Loucy (cell line): ENCODE measurements around the gene FMN2.

ENCODE experiments used
- H2AFZ ChIP-seq: fragments of 200-600 bp; sonication (generic); 2 replicates; pipeline ENCODE4 v1.6.0; 2016; ENCODE audit warnings: antibody characterized with exemption, mild to moderate bottlenecking, low read length, moderate library complexity
- H3F3A ChIP-seq: fragments of 200-600 bp; 2 replicates; pipeline ENCODE4 v1.6.0; 2016; ENCODE audit warnings: antibody characterized with exemption, low read depth, mild to moderate bottlenecking
- H3K27me3 ChIP-seq: fragments of 200-600 bp; sonication (generic); 2 replicates; pipeline ENCODE4 v1.6.1; 2014; ENCODE audit warnings: low read length, mild to moderate bottlenecking; ENCODE audit not compliant: insufficient read depth, poor library complexity, severe bottlenecking
- H3K36me3 ChIP-seq: fragments of 200-600 bp; sonication (generic); 2 replicates; pipeline ENCODE4 v1.6.1; 2016; ENCODE audit warnings: low read length; ENCODE audit not compliant: insufficient read depth
- H3K4me1 ChIP-seq: fragments of 200-600 bp; sonication (generic); 2 replicates; pipeline ENCODE4 v1.5.1; 2014; ENCODE audit warnings: low read length, mild to moderate bottlenecking; ENCODE audit not compliant: insufficient read depth, poor library complexity, severe bottlenecking
- H3K4me2 ChIP-seq: fragments of 200-600 bp; sonication (generic); 2 replicates; pipeline ENCODE4 v1.6.0; 2014; ENCODE audit warnings: antibody characterized with exemption, low read length, low read depth, mild to moderate bottlenecking; ENCODE audit not compliant: poor library complexity, severe bottlenecking
- H3K4me3 ChIP-seq: fragments of 200-600 bp; sonication (generic); 2 replicates; pipeline ENCODE4 v1.5.1; 2014; ENCODE audit warnings: low read length, mild to moderate bottlenecking, mixed read lengths; ENCODE audit not compliant: poor library complexity, severe bottlenecking
- H3K79me2 ChIP-seq: fragments of 200-600 bp; sonication (generic); 2 replicates; pipeline ENCODE4 v1.6.1; 2014; ENCODE audit warnings: low read length; ENCODE audit not compliant: insufficient read depth
- H3K9ac ChIP-seq: fragments of 200-600 bp; sonication (generic); 2 replicates; pipeline ENCODE4 v1.6.0; 2014; ENCODE audit warnings: mild to moderate bottlenecking, low read depth, low read length, moderate library complexity; ENCODE audit not compliant: poor library complexity, severe bottlenecking
- H3K9me2 ChIP-seq: fragments of 200-600 bp; sonication (generic); replicated peaks from 2 replicates; pipeline ENCODE4 v1.6.1; 2016; ENCODE audit warnings: low read depth, low read length, mixed read lengths
- H3K9me3 ChIP-seq: fragments of 200-600 bp; sonication (generic); 2 replicates; pipeline ENCODE4 v1.6.1; 2014; ENCODE audit warnings: mild to moderate bottlenecking, antibody characterized with exemption, low read length, low read depth; ENCODE audit not compliant: insufficient read depth
- H4K20me1 ChIP-seq: fragments of 200-600 bp; sonication (generic); 2 replicates; pipeline ENCODE4 v1.6.0; 2014; ENCODE audit warnings: antibody characterized with exemption, low read length, mild to moderate bottlenecking; ENCODE audit not compliant: insufficient read depth, poor library complexity, severe bottlenecking
- EZH2phosphoT487 ChIP-seq: fragments of 200-600 bp; IDR thresholded peaks from 2 replicates; pipeline ENCODE4 v1.6.1; 2018; ENCODE audit warnings: antibody characterized with exemption, mild to moderate bottlenecking, moderate library complexity, borderline replicate concordance
- TF ChIP-seq, protein P1 (sequence below): fragments of 200-600 bp; sonication (generic); conservative IDR thresholded peaks from 2 replicates; pipeline ENCODE4 v1.5.1; 2014; ENCODE audit warnings: mild to moderate bottlenecking, antibody characterized with exemption, low read length

FMN2 gene

DNA sequence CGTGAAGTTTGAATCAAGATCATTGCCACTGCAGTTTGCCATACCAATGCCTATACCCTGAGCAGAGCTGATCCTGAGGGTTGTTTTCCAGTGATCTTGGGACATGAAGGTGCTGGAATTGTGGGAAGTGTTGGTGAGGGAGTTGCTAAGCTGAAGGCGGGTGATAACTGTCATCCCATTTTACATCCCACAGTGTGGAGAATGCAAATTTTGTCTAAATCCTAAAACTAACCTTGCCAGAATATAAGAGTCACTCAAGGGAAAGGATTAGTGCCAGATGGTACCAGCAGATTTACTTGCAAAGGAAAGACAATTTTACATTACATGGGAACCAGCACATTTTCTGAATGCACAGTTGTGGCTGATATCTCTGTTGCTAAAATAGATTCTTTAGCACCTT is 78.6 kb downstream of the FMN2 start:
- Histone ChIP-seq H4K20me1 (no peaks in the 10 kb centered on the region), H3K9ac (no peak overlapping the region), H3K79me2 (no peaks in the 10 kb centered on the region), H3K36me3 (no peaks in the 10 kb centered on the region), H3K4me3 (no peak overlapping the region), H3K9me3 (no peaks in the 10 kb centered on the region), H2AFZ (no peak overlapping the region), H3K9me2 (no peaks in the 10 kb centered on the region), H3K4me1 (no peaks in the 10 kb centered on the region), H3F3A (no peaks in the 10 kb centered on the region), H3K27me3 (no peaks in the 10 kb centered on the region), H3K4me2 (no peak overlapping the region)
- no peak for TF ChIP-seq EZH2phosphoT487

DNA sequence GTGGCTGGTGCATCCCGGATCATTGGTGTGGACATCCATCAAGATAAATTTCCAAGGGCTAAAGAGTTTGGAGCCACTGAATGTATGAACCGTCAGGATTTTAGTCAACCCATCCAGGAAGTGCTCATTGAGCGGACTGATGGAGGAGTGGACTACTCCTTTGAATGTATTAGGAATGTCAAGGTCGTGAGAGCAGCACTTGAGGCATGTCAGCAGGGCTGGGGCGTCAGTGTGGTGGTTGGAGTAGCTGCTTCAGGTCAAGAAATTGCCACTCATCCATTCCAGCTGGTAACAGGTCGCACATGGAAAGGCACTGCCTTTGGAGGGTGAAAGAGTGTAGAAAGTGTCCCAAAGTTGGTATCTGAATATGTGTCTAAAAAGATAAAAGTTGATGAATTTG is 79.1 kb downstream of the FMN2 start:
- TF ChIP-seq, protein P1, sequence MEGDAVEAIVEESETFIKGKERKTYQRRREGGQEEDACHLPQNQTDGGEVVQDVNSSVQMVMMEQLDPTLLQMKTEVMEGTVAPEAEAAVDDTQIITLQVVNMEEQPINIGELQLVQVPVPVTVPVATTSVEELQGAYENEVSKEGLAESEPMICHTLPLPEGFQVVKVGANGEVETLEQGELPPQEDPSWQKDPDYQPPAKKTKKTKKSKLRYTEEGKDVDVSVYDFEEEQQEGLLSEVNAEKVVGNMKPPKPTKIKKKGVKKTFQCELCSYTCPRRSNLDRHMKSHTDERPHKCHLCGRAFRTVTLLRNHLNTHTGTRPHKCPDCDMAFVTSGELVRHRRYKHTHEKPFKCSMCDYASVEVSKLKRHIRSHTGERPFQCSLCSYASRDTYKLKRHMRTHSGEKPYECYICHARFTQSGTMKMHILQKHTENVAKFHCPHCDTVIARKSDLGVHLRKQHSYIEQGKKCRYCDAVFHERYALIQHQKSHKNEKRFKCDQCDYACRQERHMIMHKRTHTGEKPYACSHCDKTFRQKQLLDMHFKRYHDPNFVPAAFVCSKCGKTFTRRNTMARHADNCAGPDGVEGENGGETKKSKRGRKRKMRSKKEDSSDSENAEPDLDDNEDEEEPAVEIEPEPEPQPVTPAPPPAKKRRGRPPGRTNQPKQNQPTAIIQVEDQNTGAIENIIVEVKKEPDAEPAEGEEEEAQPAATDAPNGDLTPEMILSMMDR: no peak
- TF ChIP-seq EZH2phosphoT487: no peak
- Histone ChIP-seq H4K20me1 (no peaks in the 10 kb centered on the region), H3K4me2 (no peak overlapping the region), H3K9ac (no peak overlapping the region), H3K4me3 (no peak overlapping the region), H3K79me2 (no peaks in the 10 kb centered on the region), H3K36me3 (no peaks in the 10 kb centered on the region), H3K4me1 (no peaks in the 10 kb centered on the region), H3K27me3 (no peaks in the 10 kb centered on the region), H3F3A (no peaks in the 10 kb centered on the region), H3K9me3 (no peaks in the 10 kb centered on the region), H3K9me2 (no peaks in the 10 kb centered on the region), H2AFZ (no peak overlapping the region)

DNA sequence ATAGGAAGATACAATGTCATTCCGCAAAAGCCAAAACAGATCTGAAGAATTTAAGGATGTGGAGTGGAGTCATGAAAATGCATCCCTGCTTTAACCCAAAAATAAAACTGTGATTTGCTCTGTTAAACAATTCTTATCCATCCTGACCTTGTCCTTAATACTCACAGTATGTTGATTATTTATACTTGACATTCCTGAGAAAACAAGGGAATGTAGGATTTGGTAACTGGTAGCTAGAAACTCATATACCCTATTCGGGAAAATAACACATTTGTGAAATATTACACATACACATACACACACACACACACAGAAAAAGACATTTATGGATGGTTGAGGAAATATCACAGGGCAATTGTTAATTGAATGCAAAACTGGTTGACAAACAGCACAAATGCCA is 80.2 kb downstream of the FMN2 start:
- Histone ChIP-seq H3K4me1 (no peaks in the 10 kb centered on the region), H3K9ac (no peak overlapping the region), H2AFZ (no peak overlapping the region), H3K4me2 (no peak overlapping the region), H3K36me3 (no peaks in the 10 kb centered on the region), H3K9me3 (no peaks in the 10 kb centered on the region), H3F3A (no peaks in the 10 kb centered on the region), H3K9me2 (no peaks in the 10 kb centered on the region), H4K20me1 (no peaks in the 10 kb centered on the region), H3K79me2 (no peaks in the 10 kb centered on the region), H3K4me3 (no peak overlapping the region), H3K27me3 (no peaks in the 10 kb centered on the region)
- TF ChIP-seq EZH2phosphoT487: no peak
- TF ChIP-seq, protein P1: no peak

DNA sequence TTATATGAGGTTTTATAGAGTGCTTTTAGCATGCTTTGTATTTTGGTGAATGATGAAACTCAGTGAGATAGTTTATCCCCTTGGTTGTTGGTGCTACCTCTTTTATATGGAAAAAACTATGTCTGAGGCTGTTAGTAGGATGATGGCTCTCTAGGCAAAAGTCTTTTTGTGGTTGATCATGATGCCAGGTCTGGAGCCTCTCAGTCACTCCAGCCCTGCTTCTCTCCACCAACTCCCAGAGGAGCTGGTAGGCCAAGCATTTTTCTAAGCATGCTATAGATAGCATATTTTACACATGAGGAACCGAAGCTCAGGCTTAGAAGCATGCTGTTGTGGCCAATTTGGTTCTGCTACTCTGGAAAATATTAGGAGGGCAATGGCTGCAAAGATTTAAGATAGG is 82.2 kb downstream of the FMN2 start:
- Histone ChIP-seq H3K4me1 (no peaks in the 10 kb centered on the region), H3K4me3 (no peak overlapping the region), H3K36me3 (no peaks in the 10 kb centered on the region), H3F3A (no peaks in the 10 kb centered on the region), H3K4me2 (no peak overlapping the region), H3K27me3 (no peaks in the 10 kb centered on the region), H3K9me3 (no peaks in the 10 kb centered on the region), H4K20me1 (no peaks in the 10 kb centered on the region), H2AFZ (no peak overlapping the region), H3K79me2 (no peaks in the 10 kb centered on the region), H3K9me2 (no peaks in the 10 kb centered on the region), H3K9ac (no peak overlapping the region)
- TF ChIP-seq EZH2phosphoT487: no peak
- TF ChIP-seq, protein P1: no peak
